Pons (tissue), 1 donor: ENCODE results near the gene RPS6KA3.
"Not testable (repeated sequence)": the region's sequence is repeated elsewhere in the genome, so short reads cannot be mapped to it uniquely, and the experiment has no call there.

ENCODE experiments used
- DNase-seq: peaks from one replicate; pipeline ENCODE4 v3.0.0-alpha.2; 2016; ENCODE audit warnings: low spot score

RPS6KA3 gene

DNA sequence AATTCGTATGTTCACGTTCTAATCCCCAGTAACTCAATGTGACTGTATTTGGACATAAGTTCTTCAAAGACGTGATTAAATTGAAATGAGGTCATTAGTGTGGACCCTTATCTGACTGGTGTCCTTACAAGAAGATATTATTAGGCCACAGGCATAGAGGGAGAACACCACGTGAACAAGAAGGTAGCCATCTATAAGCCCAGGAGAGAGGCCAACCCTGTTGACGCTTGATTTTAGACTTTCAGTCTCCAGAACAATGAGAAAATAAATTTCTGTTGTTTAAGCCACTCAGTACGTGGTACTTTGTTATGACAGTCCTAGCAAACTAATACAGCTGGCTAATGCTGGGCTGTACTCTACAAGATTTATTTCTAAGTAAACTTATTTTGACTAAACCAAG lies 123.6 kb downstream of the RPS6KA3 start:
- no peak for DNase-seq

DNA sequence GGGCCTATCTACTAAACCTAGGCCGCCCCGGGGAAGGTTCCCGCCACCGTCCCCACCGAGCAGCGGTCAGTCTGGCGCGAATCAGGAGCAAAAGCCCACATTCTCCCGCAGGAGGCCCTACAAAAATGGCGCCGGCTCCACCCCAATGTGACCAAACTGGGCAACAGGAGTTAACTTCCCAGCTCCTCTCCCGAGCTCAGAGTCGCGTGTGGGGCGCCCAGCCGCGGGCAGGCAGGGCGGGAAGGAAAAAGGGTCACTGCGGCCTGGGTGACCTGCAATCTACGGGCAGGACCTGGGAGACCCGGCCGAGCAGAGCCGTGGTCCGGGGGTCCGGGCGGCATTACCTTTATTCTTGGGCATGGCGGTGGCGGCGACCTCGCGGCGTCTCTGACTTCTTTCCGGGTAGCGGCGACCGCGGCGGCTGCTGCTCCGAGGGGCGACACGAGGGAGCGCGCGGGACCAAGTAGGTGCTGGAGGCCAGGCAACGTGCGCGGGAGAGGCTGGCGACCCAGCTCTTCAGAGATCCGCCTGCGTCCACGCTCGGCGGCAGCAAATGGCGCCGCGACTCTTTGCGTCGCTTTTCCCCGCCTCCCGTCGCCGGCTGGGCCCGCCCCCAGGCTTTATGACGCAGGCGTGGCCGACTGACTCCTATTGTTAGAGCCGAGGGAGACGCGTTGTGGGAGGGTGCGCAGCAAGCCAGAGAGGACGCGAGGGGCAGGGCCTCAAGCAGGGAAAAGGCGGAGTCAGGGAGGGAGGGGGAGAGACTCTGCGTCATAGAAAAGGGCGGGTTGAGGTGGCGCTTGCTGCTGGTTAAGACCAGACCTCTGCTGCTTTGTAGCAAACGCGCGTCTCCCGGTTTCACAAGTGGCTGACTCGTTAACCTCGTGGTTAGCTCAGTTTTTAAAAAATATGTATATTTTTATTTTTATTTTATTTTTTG lies 125.2 kb downstream of the RPS6KA3 start, which contains the start of gene EIF1AX:
TSS of gene EIF1AX (minus strand) at position 558 of the 940 bp plus-strand sequence. CDS start at position 360, 198 bp downstream.
- DNase-seq, result peak; percentile 98

DNA sequence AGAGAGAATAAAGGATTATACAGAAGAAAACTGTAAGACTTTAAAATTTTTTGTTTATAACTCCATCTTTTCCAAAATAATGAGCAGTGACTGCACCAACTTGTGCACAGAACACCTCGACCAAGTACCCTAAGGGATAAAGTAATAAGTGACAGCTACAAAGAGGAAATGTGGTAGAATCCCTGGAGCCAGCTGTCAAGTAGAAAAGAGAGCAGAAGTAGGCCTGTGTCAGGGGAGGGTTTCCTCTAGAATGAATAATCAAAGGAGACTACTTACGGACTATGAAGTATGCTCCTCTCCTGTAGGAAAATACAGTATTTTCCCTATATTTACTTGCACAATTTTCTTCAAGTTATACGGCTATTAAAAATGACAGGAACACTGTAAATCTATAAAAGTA lies 126.3 kb downstream of the RPS6KA3 start:
- DNase-seq, result peak; percentile 3

DNA sequence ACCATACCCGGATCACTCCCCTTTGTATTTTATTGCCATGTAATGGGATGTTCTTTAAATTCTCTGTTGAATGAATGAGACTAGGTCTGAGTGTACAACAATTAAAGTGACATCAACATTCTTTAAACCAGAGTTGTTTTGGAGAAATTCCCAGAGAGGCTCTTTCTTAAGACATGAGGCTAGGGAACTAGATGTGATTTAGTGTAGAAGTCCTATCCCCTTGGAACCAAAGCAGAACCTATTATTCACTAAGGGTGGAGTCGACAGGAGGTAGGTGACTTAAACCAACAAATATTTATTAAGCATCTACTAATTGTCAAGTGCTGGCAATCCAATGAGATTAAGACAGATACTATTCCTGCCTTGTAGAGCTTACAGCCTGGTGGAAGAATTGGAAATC lies 126.7 kb downstream of the RPS6KA3 start:
- no peak for DNase-seq

DNA sequence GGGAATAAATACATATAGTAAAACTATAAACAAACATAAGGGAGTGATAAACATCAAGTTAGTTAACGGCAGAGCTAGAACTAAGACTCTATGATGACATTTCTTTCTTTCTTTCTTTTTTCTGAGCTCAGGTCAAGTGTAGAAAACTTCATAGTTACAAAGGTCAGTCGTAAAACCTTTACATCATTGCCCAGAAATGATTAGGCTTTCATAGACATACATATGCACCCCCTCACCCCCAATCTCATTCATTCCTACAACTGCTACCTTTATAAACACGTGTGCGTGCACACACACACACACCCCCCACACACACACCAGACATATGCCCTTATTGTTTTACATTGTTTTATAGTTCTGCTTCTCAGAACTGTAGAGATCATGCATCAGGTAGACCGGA lies 130.8 kb downstream of the RPS6KA3 start:
- no peak for DNase-seq

DNA sequence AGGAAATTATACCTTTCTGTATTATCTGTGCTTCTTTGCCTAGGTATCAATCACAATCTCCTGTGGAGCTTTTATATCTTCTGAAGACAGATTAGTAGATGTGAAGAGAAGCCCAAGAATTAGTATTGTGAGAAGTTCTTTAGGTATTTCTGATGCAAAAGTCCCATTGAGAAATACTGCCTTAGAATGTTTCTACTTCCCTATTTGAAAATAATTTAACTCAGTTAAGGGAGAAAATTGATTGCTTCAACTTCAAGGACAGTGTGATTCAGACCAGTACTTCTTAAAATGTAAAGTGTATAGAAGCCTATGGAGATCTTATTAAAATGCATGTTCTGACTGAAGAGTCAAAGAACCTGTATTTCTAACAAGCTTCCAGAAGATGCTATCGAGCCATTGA lies 134.0 kb downstream of the RPS6KA3 start:
- DNase-seq, result no peak

DNA sequence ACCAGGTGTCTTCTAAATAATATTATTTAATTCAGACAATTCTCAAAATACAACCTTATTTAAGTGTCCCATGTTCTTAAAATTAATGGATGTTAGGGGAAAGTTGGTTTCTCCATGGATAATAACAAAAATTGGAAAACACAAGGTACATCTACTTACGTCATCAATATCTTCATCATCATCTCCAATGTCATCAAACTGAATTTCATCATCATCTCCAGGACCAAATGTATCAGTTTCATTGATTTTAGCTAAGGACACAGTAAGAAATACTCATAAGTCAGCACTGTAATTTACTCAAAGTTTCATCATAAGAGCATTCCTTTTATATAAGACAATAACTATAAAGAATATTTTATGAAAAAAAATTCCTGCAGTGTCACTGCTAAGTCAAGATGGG lies 136.4 kb downstream of the RPS6KA3 start:
- DNase-seq, result no peak

DNA sequence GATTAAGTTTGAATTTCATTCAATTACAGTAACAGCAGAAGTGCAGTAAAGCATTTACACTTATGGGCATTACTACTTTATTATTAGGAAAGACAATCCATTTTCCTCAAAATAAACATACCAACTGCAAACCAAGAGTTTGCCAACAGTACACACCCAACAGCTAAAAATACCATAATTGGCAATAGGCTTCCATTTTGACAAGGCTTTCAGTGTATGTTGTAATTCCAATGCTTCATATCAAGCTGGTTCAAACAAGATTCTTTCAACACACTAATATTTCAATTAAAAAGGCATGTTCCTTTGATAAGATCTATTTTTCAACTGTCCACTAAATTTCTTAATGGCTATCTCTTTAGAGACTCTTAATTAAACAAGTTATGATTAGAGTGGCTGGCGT lies 137.2 kb downstream of the RPS6KA3 start:
- no peak for DNase-seq

DNA sequence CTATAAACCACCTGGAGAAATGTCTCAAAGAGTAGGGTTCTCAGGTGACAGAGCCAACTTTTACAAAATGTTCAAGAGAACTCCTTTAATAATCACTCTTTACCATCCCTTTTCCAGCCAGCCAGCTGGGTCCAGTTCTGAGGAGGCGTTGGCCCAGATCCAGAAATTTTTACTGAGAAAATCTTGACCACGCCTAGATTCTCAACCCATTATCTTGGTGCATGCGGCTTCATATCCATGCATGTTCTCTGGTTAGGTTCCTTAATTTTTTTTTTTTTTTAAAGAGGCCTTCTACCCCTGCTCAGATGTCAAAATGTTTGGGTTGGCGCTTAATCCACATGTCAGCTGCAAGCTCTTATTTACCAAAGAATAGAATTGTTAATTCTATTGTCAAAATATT lies 138.0 kb downstream of the RPS6KA3 start:
- DNase-seq, result no peak

DNA sequence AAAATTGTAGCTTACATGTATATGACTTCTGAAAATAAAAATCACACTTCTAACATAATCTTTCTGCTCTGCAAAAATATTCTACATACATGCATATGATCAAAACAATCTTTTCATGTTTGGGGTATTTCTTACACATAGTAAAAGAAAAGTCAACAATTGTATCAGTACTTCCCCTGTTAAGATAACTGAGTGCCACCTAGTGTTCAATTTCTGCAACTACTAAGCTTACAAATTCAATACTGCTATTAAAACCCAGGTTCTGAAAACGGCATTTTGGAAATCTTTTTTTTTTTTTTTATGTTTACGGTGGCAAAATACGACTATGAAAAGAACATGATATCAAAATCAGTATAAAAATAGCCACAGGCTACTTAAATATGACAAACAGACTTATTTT lies 139.3 kb downstream of the RPS6KA3 start:
- DNase-seq, result not testable (repeated sequence)

DNA sequence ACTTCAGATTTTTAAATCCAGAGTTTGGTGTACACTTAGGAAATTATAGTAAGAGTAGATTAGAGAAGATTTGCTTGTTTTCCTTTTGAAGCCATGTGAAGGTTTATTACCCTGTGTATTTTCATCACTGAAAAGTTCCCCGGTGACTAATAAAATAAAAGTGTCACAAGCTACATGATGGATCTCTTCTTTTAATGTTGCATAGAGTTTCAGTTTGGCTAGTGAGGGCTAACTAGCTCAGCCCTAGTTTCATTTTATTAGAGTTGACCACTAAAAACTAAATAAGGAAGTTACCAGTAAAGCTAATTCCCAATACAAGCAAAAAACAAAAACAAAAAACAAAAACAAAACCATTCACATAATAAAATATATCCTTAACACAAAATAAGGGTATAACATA lies 139.9 kb downstream of the RPS6KA3 start:
- not testable (repeated sequence) for DNase-seq

DNA sequence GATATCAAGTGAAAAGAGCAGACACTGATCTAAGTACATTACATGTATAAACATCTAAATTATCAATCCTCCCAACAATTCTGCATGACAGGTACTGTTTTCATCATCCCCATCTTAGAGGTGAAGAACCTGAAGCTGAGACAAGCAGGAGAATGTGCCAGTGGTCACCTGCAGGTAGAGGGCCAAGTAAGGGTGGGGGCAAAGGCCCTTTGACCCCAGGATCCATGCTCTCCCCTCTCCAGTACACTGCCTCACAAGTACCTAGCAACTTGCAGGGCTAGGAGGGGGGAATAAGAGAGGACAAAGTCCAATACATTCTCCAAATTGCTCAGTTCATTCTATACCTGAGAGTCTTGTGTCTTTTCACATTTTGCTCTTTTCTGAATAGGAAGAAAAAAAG lies 141.7 kb downstream of the RPS6KA3 start:
- no peak for DNase-seq

DNA sequence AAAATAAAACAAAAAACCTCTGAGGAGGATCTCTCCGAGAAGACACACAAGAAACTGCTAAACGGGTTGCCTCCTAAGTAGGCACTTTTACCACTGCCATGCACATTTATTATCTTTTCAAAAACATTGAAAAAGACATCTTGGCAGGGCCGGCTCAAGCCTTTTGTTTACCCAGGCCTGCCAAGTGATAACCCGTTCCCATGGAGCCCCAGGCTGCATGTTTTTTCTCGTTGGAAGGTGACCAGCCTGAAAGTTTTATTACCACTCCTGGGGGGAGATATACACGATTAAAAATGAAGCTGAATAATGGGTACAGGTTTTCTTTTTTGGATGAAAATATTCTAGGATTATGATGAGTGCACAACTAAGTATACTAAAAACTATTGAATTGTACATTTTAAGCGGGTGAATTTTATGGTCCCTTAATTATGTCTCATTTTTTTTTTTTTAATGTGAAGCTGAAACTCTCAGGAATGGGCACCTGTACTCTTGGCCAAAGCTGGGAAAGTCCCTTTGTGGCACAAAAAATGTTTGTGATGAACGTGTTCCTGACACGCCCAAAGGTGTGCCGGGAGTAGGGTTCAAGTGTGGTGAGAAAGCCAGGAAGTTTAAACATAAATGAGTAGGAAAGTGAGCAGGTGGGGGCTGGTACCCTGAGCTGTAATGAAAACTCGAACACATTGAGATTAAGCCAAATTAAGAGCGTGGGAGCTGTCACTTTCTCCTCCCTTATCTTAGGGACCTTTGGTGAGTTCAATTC lies 148.5 kb downstream of the RPS6KA3 start:
- DNase-seq, result no peak

DNA sequence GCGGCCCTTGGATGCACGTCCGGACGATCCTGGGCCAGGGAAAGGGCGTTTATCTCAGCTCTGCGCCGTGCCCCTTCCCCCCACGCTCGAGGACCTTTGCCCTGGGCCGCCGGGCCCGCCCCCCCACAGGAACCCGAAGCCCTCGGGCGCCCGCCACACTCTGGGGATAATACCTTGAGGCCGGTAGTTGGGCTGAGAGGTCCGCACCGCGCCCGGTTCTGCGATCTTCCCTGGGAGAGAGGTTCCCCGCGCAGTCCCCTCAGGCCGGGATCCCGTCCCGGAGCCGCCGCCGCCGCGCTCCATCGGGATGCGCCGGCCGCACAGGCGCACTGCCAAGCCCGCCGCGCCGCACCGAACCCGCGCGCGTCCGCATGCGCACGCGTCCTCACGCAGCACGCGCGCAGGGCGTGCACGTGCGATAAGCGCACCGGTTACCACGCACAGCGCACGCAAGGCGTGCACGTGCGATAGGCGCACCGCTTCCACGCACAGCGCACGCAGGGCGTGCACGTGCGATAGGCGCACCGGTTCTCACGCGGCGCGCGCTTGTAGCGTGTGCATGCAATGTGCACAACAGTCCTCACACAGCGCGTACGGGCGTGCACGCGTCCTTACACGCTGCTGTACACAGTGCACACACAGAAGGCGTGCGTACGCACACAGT lies 150.0 kb downstream of the RPS6KA3 start, which contains the start of gene MAP7D2:
TSS of gene MAP7D2 (minus strand) at position 331 of the 664 bp plus-strand sequence. CDS start at position 303, 28 bp downstream.
- no peak for DNase-seq

DNA sequence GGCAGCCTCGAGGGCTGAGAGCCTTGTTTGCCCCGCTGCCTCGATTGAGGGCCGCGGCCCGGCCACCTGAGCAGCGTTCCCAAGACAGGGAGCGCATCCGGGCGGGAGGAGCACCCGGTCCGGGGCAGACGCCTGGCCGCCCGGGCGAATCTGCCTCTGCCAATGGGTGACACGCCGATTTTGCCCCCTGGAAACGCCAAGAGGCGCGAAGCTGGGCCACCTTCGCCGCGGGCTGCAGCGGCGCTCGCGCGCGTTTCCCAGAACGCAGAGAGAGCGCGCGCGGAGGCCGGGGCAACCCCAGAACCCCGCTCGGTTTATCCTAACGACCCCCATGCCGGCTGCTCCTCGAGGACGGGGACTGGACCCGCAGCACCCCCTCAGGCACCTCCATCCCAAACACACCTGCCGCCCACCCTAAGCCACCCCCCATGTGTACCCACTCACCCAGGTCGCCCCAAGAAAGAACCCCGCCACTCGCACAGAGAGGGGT lies 150.6 kb downstream of the RPS6KA3 start:
- DNase-seq, result no peak

DNA sequence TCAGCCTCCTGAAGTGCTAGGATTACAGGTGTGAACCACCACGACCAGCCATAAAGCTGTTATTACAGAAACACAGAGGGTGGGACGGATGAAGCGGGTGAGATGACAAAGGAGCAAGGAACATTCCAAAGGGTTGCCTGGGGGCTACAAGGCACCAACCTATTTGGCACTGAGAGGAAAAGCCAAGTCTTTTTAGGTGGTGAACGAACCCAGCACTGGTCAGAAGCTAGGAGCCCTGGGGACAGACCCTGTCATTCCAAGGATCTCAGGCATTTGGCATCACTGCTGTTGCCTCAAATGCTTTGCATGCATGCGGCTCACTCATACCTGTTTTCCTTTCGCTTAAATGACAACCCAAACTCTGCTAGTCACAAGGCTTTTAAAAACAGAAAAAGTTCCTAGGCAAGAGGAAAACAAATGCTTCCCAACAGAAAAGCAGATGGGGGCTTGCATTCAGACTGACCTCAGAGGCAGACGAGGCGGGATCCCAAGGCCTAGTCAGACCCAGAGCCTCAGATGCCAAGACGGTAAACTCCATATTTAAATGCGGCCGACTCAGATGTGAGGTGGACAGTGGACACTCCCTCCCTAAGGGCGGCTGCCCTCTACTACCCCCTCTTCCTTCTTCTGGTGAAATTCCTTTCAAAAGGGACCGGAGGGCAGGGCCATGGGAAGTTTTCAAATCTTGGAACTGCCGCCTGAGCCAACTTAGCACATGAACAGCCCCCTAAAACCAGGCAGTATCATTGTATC lies 154.5 kb downstream of the RPS6KA3 start:
- no peak for DNase-seq

DNA sequence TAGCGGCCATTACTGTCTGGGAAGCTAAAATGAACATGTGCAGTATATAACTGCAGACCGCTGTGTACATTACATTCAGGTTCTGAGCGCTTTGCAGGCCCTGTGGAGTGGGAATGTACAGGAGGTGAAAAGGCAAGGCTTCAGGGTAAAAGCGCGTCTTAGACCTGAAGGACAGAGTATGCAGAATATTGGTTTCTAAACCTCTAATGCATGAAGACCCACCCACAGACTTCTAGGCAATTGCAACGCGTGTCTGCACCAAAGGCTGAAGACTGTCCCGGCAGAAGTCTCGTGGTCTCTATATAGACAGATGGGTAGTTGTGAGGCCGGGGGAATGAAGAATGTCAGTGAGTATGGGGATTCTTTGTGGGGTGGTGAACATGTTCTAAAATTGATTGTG lies 155.4 kb downstream of the RPS6KA3 start:
- no peak for DNase-seq

DNA sequence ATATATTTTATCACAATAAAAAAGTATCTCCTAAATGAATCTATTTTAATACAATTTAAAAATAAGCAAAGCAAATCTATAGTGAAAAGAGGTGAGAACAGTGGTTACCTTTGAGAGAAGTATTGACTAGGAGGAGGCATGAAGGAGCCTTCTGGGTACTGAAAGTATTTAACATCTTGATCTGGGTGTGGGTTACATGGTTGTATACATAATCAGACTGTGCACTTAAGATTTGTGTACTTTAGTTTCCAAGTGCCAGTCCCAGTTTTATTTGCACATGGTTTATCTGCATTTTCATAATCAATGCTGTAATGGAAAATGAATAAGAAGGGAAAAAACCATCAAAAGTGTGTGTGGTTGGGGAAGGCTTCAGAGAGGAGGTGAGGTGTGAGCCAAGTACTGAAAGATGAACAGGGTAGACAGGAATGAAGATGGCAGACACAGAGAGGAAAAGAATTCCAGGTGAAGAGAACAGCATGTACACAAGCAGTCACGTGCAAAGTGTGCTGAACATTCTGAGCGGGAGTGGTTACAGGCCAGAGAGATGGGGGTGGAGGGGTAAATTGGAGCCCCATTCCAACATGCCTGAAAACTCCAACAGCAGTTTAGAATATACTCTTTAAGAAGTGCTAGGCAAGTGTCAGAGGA lies 164.7 kb downstream of the RPS6KA3 start:
- no peak for DNase-seq
